A673 (cell line): Measurements from ENCODE around the gene RBFOX1. TPM values are rescaled to one million over a fixed set of nuclear protein-coding genes. Genes with fewer than 3 reads are reported as not detected.

Experiments used
- BruUV-seq: library from RNA; stranded (reverse); fragments of 400-500 nt; replicated peaks from 2 replicates; lab custom pipeline; 2021; lab: Mats Ljungman, UMichigan
- CTCF ChIA-PET: fragments of 300-600 bp; sonication (Branson Sonifier 250); formaldehyde crosslinking; loops from one replicate; lab custom pipeline; 2022; ENCODE audit warnings: antibody characterized with exemption; lab: Charles Lee
- POLR2A ChIA-PET: fragments of 300-600 bp; sonication (Branson Sonifier 250); formaldehyde crosslinking; loops from one replicate; lab custom pipeline; 2022; ENCODE audit warnings: antibody characterized with exemption; ENCODE audit not compliant: low non-redundant PET; lab: Charles Lee
- DNase-seq: peaks from one replicate; pipeline ENCODE4 v3.0.0-alpha.2; 2015; ENCODE audit warnings: low spot score
- H3K27ac ChIP-seq: fragments of 200-600 bp; sonication (generic); 2 replicates; pipeline ENCODE4 v1.5.1; 2016; ENCODE audit warnings: mixed run types, low read depth, mild to moderate bottlenecking, mixed read lengths, antibody characterized with exemption, low read length; ENCODE audit not compliant: poor library complexity, severe bottlenecking
- H3K27me3 ChIP-seq: fragments of 200-600 bp; sonication (generic); replicated peaks from 2 replicates; pipeline ENCODE4 v1.6.1; 2017; ENCODE audit warnings: mixed run types, low read depth, mild to moderate bottlenecking, mixed read lengths, antibody characterized with exemption, low read length; ENCODE audit not compliant: insufficient read depth, poor library complexity
- H3K36me3 ChIP-seq: fragments of 200-600 bp; sonication (generic); 2 replicates; pipeline ENCODE4 v1.6.1; 2016; ENCODE audit warnings: mixed run types, mild to moderate bottlenecking, mixed read lengths, antibody characterized with exemption, low read length; ENCODE audit not compliant: insufficient read depth, poor library complexity, severe bottlenecking
- H3K4me1 ChIP-seq: fragments of 200-600 bp; sonication (generic); 2 replicates; pipeline ENCODE4 v1.6.1; 2017; ENCODE audit warnings: mixed run types, mild to moderate bottlenecking, mixed read lengths, antibody characterized with exemption, low read length; ENCODE audit not compliant: insufficient read depth, poor library complexity, severe bottlenecking
- H3K4me3 ChIP-seq: fragments of 200-600 bp; sonication (generic); 2 replicates; pipeline ENCODE4 v1.5.1; 2016; ENCODE audit warnings: low read depth, mixed run types, mild to moderate bottlenecking, mixed read lengths, low read length; ENCODE audit not compliant: poor library complexity, severe bottlenecking
- H3K9me3 ChIP-seq: fragments of 200-600 bp; sonication (generic); 2 replicates; pipeline ENCODE4 v1.6.1; 2016; ENCODE audit warnings: mixed run types, low read depth, mild to moderate bottlenecking, mixed read lengths, antibody characterized with exemption, low read length; ENCODE audit not compliant: poor library complexity, severe bottlenecking
- CTCF ChIP-seq: fragments of 300-800, 200-600 bp; sonication (generic); conservative IDR thresholded peaks from 2 replicates; pipeline ENCODE4 v1.5.1; 2017; ENCODE audit warnings: low read depth, mild to moderate bottlenecking, antibody characterized with exemption, low read length, moderate library complexity, mixed read lengths
- EZH2 ChIP-seq: fragments of 200-600 bp; sonication (generic); IDR thresholded peaks from 2 replicates; pipeline ENCODE4 v1.6.1; 2017; ENCODE audit warnings: borderline replicate concordance, low read depth, mild to moderate bottlenecking, mixed read lengths, antibody characterized with exemption, low read length; ENCODE audit not compliant: poor library complexity, severe bottlenecking
- intact Hi-C: fragments of 100-400 bp; cut with micrococcal nuclease; formaldehyde crosslinking; loops from one replicate; pipeline ENCODE4 v1.10.0; 2022; ENCODE audit not compliant: unreplicated experiment
- total RNA-seq: library from RNA; stranded (reverse); gene quantifications from 2 replicates; pipeline ENCODE4 v1.2.3, GENCODE V29; 2021

Gene RBFOX1
- total RNA-seq, 1 experiment from 2014 or later = 1.8 TPM

- no peaks in the 10 kb centered on the region for H3K27me3 ChIP-seq
- BruUV-seq = no TSS peak
- intact Hi-C loops = no loop called here
- no peak for TF ChIP-seq EZH2
- no peak for TF ChIP-seq CTCF
- CTCF ChIA-PET = no interaction called here
- POLR2A ChIA-PET = no interaction called here
- H3K4me3 ChIP-seq = no peak overlapping the region
- no peaks in the 10 kb centered on the region for H3K36me3 ChIP-seq
- DNase-seq = no peak
- no peak overlapping the region for H3K27ac ChIP-seq
- no peaks in the 10 kb centered on the region for H3K4me1 ChIP-seq
- no peaks in the 10 kb centered on the region for H3K9me3 ChIP-seq
Measured at GRCh38 chr16:7399296-7399695, 66.7 kb downstream of the RBFOX1 start.

- Histone ChIP-seq H3K4me1 (no peaks in the 10 kb centered on the region), H3K27me3 (no peaks in the 10 kb centered on the region), H3K4me3 (no peak overlapping the region), H3K9me3 (no peaks in the 10 kb centered on the region), H3K27ac (no peak overlapping the region), H3K36me3 (no peaks in the 10 kb centered on the region)
- ChIA-PET POLR2A (no interaction called here), CTCF (no interaction called here)
- TF ChIP-seq CTCF (no peak), EZH2 (no peak)
- no peak for DNase-seq
- intact Hi-C loops = no loop called here
- no TSS peak for BruUV-seq
Measured at GRCh38 chr16:7400117-7400890, 67.7 kb downstream of the RBFOX1 start.

- no peak overlapping the region for H3K4me3 ChIP-seq
- no peak for DNase-seq
- H3K27me3 ChIP-seq = no peaks in the 10 kb centered on the region
- TF ChIP-seq EZH2 (no peak), CTCF (no peak)
- no peak overlapping the region for H3K27ac ChIP-seq
- CTCF ChIA-PET = no interaction called here
- POLR2A ChIA-PET = no interaction called here
- no peaks in the 10 kb centered on the region for H3K4me1 ChIP-seq
- no peaks in the 10 kb centered on the region for H3K9me3 ChIP-seq
- no TSS peak for BruUV-seq
- intact Hi-C loops = no loop called here
- no peaks in the 10 kb centered on the region for H3K36me3 ChIP-seq
Measured at GRCh38 chr16:7404217-7404616, 71.6 kb downstream of the RBFOX1 start.
